T-helper 2 cell treated with Interferon-gamma antibody and Interleukin-4, amounts not matched to agents 100 ng/mL and 5 ng/mL, for 36 hours (primary cell): ENCODE data around the gene PITRM1. TPM values are rescaled to one million over a fixed set of nuclear protein-coding genes. Genes with fewer than 3 reads are reported as not detected.

Experiments used
- total RNA-seq: library from RNA; stranded (reverse); gene quantifications from 2 replicates; pipeline ENCODE4 v1.2.3, GENCODE V29; 2022

PITRM1 gene
- total RNA-seq, 1 donor from 2014 or later: 53.2 TPM

Other genes with a start within 250 kb of the PITRM1 start
- 168 and 170 TPM in 2 replicates for gene PFKP, start 105.2 kb downstream of the PITRM1 start, total RNA-seq